ENCODE measurements around the gene HRCT1.
A peak's percentile ranks its signal among the peaks of the same experiment; 100 is the strongest.
"Not testable (repeated sequence)": the region's sequence is repeated elsewhere in the genome, so short reads cannot be mapped to it uniquely, and the experiment has no call there.

Gene HRCT1

GRCh38 chr9:35919212-35920008, 13.4 kb downstream of the HRCT1 start:
- no peak for DNase-seq

- DNase-seq = no peak
These were observed 14.1 kb downstream of the HRCT1 start for GRCh38 chr9:35920051-35920620.

GRCh38 chr9:35923598-35923926, 17.6 kb downstream of the HRCT1 start:
- no peak for DNase-seq

- no peak for DNase-seq
These were observed 18.1 kb downstream of the HRCT1 start for GRCh38 chr9:35923927-35924763.

- no peak for DNase-seq
These were observed 22.8 kb downstream of the HRCT1 start for GRCh38 chr9:35928591-35929452.

- no peak for DNase-seq
These were observed 23.4 kb downstream of the HRCT1 start for GRCh38 chr9:35929453-35929718.

- DNase-seq = no peak
These were observed 24.5 kb downstream of the HRCT1 start for GRCh38 chr9:35930521-35930920.

GRCh38 chr9:35930989-35931388, 25.0 kb downstream of the HRCT1 start:
- DNase-seq = no peak

GRCh38 chr9:35932735-35933134, 26.7 kb downstream of the HRCT1 start:
- DNase-seq = no peak

GRCh38 chr9:35933550-35934067, 27.6 kb downstream of the HRCT1 start:
- peak; percentile 35 for DNase-seq

GRCh38 chr9:35934069-35934468, 28.1 kb downstream of the HRCT1 start:
- DNase-seq = not testable (repeated sequence)

- no peak for DNase-seq
These were observed 29.3 kb downstream of the HRCT1 start for GRCh38 chr9:35935261-35935660.

- DNase-seq = no peak
These were observed 29.9 kb downstream of the HRCT1 start for GRCh38 chr9:35935755-35936509.

- no peak for DNase-seq
These were observed 31.2 kb downstream of the HRCT1 start for GRCh38 chr9:35937227-35937626.

- peak; percentile 22 for DNase-seq
These were observed 32.7 kb downstream of the HRCT1 start for GRCh38 chr9:35938474-35939356.

- DNase-seq = no peak
These were observed 33.8 kb downstream of the HRCT1 start for GRCh38 chr9:35939679-35940250.

GRCh38 chr9:35940458-35941407, 34.7 kb downstream of the HRCT1 start:
- peak; percentile 68 for DNase-seq

GRCh38 chr9:35942286-35942685, 36.3 kb downstream of the HRCT1 start:
- DNase-seq = no peak

GRCh38 chr9:35944173-35944572, 38.2 kb downstream of the HRCT1 start:
- no peak for DNase-seq

GRCh38 chr9:35944841-35945240, 38.8 kb downstream of the HRCT1 start:
- no peak for DNase-seq

All from NCI-H82 (cell line).